PC-9 (cell line): ENCODE results near the gene POU6F2.
"Not testable (repeated sequence)": the region's sequence is repeated elsewhere in the genome, so short reads cannot be mapped to it uniquely, and the experiment has no call there.

ENCODE experiments used
- EZH2 ChIP-seq: fragments of 200-600 bp; sonication (generic); IDR thresholded peaks from 2 replicates; pipeline ENCODE4 v1.8.0; 2017; ENCODE audit warnings: antibody characterized with exemption, low read depth
- TF ChIP-seq, protein P1 (sequence below): fragments of 200-600 bp; sonication (generic); conservative IDR thresholded peaks from 2 replicates; pipeline ENCODE4 v1.6.1; 2017; ENCODE audit warnings: mixed run types, antibody characterized with exemption, mild to moderate bottlenecking, moderate library complexity

DNA sequence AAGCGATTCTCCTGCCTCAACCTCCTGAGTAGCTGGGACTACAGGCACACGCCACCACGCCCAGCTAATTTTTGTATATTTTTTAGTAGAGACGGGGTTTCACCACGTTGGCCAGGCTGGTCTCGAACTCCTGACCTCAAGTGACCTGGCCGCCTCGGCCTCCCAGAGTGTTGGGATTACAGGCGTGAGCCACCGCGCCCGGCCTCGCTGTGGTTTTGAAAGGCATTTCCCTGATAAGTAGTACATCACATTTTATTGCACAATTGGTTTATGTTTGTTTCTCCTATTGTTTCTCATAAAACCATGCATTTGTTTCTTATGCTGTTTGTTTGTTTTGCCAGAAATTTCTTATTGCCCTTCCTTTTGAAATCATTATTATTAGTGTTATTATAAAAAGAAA, 353.9 kb downstream of the POU6F2 start:
- TF ChIP-seq, protein P1, sequence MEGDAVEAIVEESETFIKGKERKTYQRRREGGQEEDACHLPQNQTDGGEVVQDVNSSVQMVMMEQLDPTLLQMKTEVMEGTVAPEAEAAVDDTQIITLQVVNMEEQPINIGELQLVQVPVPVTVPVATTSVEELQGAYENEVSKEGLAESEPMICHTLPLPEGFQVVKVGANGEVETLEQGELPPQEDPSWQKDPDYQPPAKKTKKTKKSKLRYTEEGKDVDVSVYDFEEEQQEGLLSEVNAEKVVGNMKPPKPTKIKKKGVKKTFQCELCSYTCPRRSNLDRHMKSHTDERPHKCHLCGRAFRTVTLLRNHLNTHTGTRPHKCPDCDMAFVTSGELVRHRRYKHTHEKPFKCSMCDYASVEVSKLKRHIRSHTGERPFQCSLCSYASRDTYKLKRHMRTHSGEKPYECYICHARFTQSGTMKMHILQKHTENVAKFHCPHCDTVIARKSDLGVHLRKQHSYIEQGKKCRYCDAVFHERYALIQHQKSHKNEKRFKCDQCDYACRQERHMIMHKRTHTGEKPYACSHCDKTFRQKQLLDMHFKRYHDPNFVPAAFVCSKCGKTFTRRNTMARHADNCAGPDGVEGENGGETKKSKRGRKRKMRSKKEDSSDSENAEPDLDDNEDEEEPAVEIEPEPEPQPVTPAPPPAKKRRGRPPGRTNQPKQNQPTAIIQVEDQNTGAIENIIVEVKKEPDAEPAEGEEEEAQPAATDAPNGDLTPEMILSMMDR: not testable (repeated sequence)
- TF ChIP-seq EZH2: not testable (repeated sequence)
